Measurements from ENCODE around the gene EPHX1.
"Not testable (repeated sequence)": the region's sequence is repeated elsewhere in the genome, so short reads cannot be mapped to it uniquely, and the experiment has no call there.

Gene EPHX1

GRCh38 chr1:225777058-225777582 is 32.8 kb upstream of the EPHX1 start:
- DNase-seq (ENCODE audit: low read depth in 2 of 2) = no peak

DNA sequence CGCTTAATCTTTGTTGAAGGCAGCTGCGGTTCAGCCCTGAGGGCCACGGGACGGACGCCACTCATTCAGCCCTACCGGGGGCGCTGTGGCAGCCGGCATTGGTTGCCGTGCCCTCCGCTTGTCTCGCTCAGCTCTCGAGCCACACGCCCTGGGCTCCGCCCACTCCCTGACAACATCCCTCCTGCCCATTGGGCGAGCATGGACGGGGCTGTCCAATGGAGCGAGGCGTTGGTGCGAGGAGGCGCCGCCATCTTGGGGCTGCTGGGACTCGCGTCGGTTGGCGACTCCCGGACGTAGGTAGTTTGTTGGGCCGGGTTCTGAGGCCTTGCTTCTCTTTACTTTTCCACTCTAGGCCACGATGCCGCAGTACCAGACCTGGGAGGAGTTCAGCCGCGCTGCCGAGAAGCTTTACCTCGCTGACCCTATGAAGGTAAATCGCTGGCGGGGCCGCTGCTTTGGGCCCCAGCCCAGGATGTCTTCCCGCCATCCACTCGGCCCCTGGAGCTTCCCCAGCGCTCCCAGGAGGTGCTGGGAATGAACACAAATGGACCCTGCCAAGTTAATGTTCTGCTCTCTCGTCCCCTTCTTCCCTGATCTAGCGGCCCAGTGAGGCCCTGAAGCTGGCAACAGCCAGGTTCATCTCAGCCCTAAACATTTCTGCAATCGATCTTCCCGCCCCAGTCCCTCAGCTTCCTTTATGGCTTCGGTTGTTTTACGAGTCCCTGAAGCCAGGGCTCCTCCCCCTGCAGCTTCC is 32.2 kb upstream of the EPHX1 start, which contains the start of gene SRP9:
SRP9 (plus strand) TSS at position 244 of the 754 bp plus-strand sequence; CDS start at position 359, 115 bp downstream.
- DNase-seq (ENCODE audit: low read depth in 2 of 2) = peak; percentile 96 to 97

DNA sequence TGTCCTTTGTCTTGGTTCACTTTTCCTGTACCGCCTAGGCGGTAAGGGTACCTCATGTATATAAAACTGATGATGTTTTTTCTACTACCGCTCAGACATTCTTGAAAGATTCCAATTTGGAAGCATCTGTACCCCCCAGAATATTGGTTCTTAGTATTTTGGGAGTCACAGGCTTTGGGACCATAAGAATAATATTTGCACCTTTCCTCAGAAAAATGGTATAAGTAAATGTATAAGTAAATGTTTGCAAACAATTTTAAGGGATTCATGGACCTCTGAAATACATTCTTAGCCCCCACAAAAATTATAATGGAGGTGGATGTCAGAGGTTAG is 31.6 kb upstream of the EPHX1 start:
- DNase-seq (ENCODE audit: low read depth in 2 of 2) = no peak

DNA sequence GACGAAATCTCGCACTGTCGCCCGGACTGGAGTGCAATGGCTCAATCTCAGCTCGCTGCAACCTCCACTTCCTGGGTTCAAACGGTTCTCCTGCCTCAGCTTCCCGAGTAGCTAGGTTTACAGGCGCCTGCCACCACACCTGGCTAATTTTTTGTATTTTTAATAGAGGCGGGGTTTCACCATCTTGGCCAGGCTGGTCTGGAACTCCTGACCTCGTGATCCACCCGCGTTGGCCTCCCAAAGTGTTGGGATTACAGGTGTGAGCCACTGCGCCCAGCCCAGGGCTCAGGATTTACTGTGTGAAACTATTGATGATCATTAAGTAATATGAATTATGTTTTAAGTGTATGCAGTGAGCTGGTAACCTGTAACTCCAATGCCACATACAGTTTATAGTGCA is 30.8 kb upstream of the EPHX1 start:
- DNase-seq (ENCODE audit: low read depth in 2 of 2) = not testable (repeated sequence)

DNA sequence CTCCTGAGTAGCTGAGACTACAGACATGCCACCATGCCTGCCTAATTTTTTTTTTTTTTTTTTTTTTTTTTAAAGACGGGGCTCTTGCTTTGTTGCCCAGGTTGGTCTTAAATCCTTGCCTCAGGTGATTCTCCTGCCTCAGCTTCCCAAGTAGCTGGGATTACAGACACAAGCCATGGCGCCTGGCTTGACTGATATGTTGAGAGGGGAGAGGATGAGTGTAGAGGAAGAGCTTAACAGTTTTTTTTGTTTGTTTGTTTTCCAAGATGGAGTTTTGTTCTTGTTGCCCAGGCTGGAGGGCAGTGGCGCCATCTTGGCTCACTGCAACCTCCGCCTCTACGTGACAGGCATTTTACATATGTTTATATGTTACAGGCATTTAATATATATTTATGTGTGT is 29.8 kb upstream of the EPHX1 start:
- DNase-seq (ENCODE audit: low read depth in 2 of 2) = no peak

GRCh38 chr1:225780630-225781029 is 29.3 kb upstream of the EPHX1 start:
- no peak for DNase-seq (ENCODE audit: low read depth in 2 of 2)

DNA sequence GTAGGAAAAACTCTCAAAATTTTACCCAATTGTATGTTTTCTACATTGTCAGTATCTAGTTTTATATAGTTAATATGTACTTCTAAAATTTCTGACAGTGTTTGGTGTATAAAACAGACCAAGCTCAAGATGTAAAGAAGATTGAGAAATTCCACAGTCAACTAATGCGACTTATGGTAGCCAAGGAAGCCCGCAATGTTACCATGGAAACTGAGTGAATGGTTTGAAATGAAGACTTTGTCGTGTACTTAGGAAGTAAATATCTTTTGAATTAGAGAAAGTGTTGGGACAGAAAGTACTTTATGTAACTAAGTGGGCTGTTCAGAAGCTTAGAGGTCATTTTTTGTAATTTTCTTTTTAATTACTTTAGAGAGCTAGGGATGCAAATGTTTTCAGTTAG is 20.8 kb upstream of the EPHX1 start:
- DNase-seq (ENCODE audit: low read depth in 2 of 2) = not testable (repeated sequence)

DNA sequence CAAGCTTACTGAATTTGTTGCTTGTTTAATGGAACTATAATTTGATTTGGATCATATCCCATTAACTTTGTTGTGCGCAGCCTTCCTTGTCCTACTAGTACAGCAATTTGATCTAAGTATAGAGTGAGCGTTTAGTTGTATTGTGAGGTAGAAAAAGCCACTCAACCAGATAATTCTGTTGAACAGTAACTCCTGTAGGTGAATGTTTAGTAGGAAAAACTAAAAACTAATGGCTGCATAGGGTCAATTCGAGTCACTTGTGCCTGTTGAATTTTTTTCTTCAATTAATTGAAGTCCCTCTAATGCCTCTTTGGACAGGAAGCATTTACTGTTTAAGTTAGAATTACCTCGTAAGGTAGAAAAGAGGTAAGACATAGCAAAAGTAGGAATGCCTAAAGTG is 15.0 kb upstream of the EPHX1 start:
- DNase-seq (ENCODE audit: low read depth in 2 of 2) = no peak

DNA sequence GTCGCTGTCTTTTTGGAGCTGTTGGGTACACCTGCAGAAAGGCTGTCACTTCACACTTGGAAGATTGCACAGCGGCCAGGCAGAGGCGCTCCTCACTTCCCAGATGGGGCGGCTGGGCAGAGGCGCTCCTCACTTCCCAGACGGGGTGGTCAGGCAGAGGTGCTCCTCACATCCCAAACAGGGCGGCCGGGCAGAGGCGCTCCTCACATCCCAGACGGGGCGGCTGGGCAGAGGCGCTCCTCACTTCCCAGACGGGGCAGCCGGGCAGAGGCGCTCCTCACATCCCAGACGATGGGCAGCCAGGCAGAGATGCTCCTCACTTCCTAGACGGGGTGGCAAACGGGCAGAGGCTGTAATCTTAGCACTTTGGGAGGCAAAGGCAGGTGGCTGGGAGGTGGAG is 13.8 kb upstream of the EPHX1 start:
- DNase-seq (ENCODE audit: low read depth in 2 of 2) = not testable (repeated sequence)

DNA sequence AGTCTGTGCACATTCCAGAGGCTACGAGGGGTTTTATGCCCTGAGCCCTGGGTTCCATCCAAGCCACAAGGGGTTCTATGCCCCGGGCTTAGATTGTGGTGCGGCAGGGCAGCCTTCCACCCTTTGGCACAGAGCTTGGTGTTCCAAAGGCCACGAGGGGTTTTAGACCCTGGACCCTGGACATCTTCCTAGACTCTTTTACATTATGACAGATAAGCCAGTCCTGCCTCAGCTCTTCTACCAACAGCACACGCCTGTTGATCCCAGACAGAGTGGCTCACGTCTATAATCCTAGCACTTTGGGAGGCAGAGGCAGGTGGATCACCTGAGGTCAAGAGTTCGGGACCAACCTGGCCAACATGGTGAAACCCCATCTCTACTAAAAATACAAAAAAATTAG is 8.8 kb upstream of the EPHX1 start:
- DNase-seq (ENCODE audit: low read depth in 2 of 2) = not testable (repeated sequence)

GRCh38 chr1:225806249-225806648 is 3.7 kb upstream of the EPHX1 start:
- no peak for DNase-seq (ENCODE audit: low read depth in 2 of 2)

- not testable (repeated sequence) for DNase-seq (ENCODE audit: low read depth in 2 of 2)
These were observed 3.2 kb upstream of the EPHX1 start for GRCh38 chr1:225806736-225807135.

GRCh38 chr1:225808136-225808535 is 1.8 kb upstream of the EPHX1 start:
- DNase-seq (ENCODE audit: low read depth in 2 of 2) = no peak

GRCh38 chr1:225810579-225811538 is 935 bp downstream of the EPHX1 start:
- not testable (repeated sequence) for DNase-seq (ENCODE audit: low read depth in 2 of 2)

DNA sequence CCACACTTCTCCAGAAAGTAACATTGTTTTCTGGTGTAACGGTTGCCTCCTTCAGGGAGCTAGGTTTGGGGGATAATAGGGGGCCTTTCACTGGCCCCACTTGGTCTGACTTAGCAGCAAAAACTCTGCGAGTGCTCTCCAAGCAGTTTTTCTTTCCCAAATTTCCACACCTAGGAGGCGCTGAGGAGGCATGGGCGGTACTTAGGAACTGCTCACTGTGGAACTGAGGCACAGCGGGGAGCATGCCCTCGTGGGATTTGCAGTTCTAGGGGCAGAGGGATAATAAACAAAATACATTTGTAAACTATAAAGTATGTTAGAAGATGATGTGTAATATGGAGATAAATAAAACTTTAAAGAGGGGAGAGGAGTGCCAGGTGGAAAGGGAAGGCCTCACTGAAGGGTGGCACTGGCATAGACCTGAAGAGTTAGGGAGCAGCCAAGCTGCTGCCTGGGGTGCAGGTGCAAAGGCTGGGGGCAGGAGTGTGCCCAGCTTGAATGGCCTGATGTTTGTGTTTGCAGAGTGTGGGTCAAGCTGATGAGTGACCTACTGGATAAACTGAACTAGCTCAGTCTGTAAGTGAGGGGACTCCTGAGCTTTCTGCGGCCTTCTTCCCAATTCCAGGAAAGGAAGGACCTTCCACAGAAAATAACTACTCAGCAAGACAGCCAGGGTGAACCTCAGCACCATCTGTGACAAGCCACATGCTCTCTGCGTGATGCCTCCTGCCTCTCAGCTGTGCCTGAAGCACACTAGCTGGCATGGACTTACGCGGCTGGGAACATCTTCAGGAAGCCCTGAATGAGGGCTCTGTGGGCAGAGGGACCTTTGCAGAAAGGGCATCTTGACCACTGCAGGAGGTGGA is 1.9 kb downstream of the EPHX1 start:
- no peak for DNase-seq (ENCODE audit: low read depth in 2 of 2)

GRCh38 chr1:225812488-225813213 is 2.7 kb downstream of the EPHX1 start:
- no peak for DNase-seq (ENCODE audit: low read depth in 2 of 2)

GRCh38 chr1:225813214-225813964 is 3.5 kb downstream of the EPHX1 start:
- no peak for DNase-seq (ENCODE audit: low read depth in 2 of 2)

DNA sequence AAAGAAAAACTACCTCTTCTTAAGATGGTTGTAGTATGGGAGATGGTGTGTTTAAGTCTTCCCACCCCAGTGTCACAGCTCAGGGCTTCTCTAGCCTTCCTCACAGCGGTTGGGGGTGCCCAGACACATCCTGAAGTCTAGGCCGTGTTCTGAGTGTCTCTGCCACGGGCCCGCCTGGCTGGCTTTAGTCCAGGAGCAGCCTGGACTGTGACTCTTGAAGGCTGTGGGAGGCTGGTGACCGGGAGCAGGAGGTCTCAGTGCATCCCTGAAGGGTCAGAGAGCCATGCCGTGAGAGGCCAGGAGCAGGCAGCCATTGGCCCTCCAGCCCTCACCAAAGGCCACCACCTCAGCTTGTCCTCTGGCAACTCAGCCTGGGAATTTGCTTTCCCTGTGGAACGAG is 4.5 kb downstream of the EPHX1 start:
- DNase-seq (ENCODE audit: low read depth in 2 of 2) = no peak

GRCh38 chr1:225815090-225815489 is 5.2 kb downstream of the EPHX1 start:
- not testable (repeated sequence) for DNase-seq (ENCODE audit: low read depth in 2 of 2)

DNA sequence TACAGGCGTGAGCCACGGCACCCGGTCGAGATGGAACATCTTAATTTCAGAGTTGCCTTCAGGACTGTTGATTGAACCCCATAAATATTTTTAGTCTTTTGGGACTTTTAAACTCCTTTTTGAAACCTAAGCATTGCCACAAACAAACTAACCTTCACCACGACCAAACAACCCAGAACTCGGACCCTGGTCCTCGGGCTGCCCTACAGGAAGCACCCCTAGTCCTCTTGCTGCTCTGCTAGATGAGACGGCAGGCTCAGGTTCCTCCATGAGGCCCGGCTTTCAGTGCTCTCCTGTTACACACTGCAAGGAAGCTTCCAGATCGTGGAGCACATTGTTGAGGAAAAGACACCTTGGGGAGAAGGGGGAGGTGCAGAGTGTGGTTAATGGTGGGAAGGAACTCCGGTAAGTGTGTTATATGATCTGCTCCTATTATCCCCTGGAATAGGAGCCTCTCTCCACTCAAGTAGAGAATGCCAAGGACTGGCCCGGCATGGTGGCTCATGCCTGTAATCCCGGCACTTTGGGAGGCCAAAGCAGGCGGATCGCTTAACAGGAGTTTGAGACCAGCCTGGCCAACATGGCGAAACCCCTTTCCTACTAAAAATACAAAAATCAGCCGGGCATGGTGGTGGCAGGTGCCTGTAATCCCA is 5.7 kb downstream of the EPHX1 start:
- no peak for DNase-seq (ENCODE audit: low read depth in 2 of 2)
